ENCODE results near the gene PGLYRP2.

DNA sequence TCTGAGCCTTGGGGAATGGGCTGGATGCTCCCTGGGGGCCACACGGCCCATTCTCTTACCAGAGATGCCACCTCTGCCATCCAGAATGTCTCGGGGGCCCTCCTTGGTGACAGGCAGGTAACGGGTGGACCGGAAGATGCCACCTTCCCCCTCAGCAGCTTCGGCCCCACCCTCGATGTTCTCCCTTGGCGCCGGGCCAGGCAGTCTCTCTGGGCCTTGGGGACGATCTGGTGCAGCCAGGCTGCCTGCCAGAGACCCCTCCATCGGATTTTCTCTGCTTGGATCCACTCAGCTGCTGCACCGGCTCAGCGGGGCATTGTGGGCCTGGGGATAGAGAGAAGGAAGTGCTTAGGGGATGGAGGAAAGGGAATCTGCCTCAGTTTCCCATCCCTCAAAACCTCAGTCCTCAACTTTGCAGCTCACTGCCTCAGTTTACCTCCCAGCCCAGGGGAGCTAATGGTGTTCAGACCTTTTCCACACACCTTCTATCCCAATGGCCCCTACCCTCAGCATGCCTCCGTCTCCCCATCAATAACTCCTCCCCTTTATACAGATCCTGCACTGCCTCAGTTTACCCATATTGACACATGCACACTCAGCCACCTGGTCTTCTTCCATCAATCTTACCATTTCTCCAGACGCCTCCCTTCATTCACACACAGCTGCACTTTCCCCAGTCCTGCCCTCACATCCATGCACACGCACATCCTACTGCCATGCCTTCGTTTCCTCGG, 31.1 kb downstream of the PGLYRP2 start:
- TF ChIP-seq, protein P1, sequence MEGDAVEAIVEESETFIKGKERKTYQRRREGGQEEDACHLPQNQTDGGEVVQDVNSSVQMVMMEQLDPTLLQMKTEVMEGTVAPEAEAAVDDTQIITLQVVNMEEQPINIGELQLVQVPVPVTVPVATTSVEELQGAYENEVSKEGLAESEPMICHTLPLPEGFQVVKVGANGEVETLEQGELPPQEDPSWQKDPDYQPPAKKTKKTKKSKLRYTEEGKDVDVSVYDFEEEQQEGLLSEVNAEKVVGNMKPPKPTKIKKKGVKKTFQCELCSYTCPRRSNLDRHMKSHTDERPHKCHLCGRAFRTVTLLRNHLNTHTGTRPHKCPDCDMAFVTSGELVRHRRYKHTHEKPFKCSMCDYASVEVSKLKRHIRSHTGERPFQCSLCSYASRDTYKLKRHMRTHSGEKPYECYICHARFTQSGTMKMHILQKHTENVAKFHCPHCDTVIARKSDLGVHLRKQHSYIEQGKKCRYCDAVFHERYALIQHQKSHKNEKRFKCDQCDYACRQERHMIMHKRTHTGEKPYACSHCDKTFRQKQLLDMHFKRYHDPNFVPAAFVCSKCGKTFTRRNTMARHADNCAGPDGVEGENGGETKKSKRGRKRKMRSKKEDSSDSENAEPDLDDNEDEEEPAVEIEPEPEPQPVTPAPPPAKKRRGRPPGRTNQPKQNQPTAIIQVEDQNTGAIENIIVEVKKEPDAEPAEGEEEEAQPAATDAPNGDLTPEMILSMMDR (IDR thresholded peaks at IDR 0.05; ENCODE audit: low read depth, low read length) = no peak
- TF ChIP-seq EZH2phosphoT487 (IDR thresholded peaks at IDR 0.05; ENCODE audit: low read depth) = no peak

All from OCI-LY3 (cell line).